ENCODE results near the gene NRSN2.
"Not testable (repeated sequence)": the region's sequence is repeated elsewhere in the genome, so short reads cannot be mapped to it uniquely, and the experiment has no call there.

The NRSN2 gene

GRCh38 chr20:373171-373890, 26.4 kb downstream of the NRSN2 start:
- DNase-seq (ENCODE audit: low read depth in 3 of 3): no peak

DNA sequence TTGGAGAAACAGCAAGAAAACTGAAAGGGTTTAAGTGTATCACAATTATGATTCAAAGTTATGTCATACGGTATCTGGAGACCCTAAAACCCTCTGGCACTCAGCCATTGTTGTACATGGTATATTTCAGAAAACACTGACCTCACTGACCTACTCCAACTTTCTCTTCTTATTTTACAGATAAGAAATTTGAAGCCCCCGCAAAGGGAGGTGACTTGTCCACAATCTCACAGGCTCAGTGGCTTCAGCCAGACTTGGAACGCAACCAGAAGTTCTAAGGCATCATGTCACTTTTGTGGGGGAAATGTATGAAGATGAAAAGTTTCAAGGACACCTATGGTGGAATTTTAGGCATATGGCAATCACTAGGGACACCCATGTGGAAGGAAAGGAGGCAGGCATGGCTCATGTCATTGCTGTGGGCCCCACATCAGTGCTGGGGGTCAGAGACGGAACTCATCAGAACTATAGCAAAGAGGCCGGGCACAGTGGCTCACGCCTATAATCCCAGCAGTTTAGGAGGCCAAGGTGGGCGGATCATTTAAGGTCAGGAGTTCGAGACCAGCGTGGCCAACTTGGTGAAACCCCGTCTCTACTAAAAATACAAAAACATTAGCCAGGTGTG, 28.5 kb downstream of the NRSN2 start:
- no peak for DNase-seq (ENCODE audit: low read depth in 3 of 3)

DNA sequence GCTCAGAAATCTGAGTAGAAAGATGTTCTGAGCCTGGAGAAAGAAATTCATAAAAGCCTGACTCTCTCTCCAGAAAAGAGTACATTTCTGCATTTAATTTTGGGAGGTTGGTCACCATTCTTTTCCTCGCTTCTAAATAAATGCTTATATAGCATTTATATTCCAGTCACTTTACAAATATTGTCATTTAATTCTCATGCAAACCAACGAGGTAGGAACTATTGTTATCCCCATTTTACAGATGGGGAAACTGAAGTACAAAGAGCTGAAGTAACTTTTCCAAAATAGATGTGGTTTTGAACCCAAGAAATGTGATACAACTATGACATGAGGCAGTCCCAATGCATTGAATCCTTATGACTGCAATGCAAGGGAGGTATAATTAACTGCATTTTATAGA, 29.2 kb downstream of the NRSN2 start:
- no peak for DNase-seq (ENCODE audit: low read depth in 3 of 3)

GRCh38 chr20:376750-377149, 29.8 kb downstream of the NRSN2 start:
- no peak for DNase-seq (ENCODE audit: low read depth in 3 of 3)

DNA sequence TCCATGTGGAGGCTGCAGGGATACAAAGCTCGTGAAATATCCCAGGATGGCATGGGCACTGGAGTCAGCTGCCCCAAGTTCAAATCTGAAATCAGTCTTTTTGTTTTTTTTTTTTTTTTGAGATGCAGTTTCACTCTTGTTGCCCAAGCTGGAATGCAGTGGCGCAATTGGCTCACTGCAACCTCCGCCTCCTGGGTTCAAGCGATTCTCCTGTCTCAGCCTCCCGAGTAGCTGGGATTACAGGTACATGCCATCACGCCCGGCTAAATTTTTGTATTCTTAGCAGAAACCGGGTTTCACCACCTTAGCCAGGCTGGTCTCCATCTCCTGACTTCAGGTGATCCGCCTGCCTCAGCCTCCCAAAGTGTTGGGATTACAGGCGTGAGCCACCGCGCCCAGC, 30.7 kb downstream of the NRSN2 start:
- DNase-seq (ENCODE audit: low read depth in 3 of 3): not testable (repeated sequence)

DNA sequence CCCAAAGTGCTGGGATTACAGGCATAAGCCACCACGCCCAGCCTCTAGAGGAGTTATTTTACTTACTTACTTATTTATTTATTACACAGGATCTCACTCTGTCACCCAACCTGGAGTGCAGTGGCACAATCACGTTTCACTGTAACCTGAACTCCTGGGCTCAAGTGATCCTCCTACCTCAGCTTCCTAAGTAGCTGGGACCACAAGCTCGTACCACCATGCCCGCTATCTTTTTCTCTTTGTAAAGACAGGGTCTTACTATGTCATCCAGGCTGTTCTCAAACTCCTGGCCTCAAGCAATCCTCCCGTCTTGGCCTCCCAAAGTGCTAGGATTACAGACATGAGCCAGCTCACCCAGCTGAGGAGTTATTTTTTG, 32.0 kb downstream of the NRSN2 start:
- DNase-seq (ENCODE audit: low read depth in 3 of 3): no peak

- peak; percentile 40 to 60 (median 57) for DNase-seq (ENCODE audit: low read depth in 3 of 3)
These were observed 34.1 kb downstream of the NRSN2 start for GRCh38 chr20:380763-381580.

DNA sequence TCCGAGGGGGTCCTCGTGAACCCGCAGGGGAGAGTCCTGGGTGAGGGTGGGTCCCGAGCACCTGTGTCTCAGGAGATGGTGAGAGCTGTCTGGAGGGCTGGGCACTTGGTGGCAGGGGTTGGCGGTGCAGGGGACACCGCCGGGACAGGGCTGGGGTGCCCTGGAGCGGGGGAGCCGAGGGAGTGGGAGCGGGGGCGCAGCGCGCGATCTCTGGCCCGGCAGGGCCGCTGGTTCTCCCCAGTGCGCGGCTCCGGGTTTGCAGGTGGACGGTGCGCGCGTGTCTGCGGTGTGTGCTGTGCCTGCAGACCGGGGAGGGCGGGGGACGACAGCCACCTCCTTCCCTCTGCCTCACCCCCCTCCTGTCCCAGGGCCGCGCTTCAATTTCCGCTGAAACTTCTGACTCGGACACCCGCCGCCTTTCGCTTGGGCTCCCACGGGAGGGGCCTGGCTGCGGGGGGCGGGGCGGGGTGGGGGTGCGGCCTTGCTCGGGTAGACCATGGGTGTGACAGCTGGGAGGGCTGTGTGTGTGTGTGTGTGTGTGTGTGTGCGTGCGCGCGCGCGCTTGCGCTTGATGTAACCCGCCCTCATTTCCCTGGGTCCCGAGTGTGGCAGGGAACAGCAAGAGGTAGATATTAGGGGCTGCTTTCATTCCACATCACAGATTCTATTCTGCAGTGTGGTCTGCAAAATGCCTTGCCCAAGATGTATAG, 34.8 kb downstream of the NRSN2 start:
- DNase-seq (ENCODE audit: low read depth in 3 of 3): peak; percentile 59 to 67 (median 66)

GRCh38 chr20:382291-383115, 35.6 kb downstream of the NRSN2 start:
- no peak for DNase-seq (ENCODE audit: low read depth in 3 of 3)

DNA sequence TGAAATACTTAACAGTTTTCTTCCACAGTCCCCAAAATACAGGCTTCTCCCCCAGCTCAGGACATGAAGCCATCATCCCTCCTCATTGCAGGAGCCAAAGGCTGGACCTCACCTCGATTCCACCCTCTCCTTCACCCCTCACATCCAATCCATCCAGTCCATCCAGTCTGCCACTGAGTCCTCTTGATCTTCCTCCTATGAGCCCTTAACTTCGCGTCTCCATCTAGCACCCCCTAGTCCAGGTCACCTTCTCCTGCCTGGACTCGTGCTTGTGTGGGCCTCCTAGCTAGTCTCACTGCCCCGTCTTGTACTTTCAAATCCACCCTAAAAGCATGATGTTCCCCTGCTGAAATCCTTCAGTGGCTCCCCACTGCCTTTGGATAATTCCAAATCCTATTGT, 37.0 kb downstream of the NRSN2 start:
- DNase-seq (ENCODE audit: low read depth in 3 of 3): no peak

DNA sequence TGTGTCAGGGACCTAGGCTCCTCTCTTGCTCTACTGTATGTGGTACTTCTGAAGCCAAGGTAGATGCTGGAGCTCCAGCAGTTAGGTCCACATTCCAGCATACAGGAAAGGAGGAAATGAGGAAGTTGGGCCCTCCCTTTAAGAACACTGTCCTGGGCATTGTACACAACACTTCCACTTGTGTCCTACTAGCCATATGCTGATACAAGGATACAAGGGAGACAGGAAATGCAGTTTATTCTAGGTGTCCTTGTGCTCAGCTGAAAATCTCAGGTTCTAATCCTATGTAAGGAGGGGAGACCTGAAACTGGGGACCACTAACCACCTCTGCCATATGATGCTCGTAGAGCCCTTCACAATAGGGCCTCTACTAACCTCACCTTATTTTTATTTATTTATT, 37.8 kb downstream of the NRSN2 start:
- DNase-seq (ENCODE audit: low read depth in 3 of 3): no peak

GRCh38 chr20:385448-385847, 38.5 kb downstream of the NRSN2 start:
- no peak for DNase-seq (ENCODE audit: low read depth in 3 of 3)

DNA sequence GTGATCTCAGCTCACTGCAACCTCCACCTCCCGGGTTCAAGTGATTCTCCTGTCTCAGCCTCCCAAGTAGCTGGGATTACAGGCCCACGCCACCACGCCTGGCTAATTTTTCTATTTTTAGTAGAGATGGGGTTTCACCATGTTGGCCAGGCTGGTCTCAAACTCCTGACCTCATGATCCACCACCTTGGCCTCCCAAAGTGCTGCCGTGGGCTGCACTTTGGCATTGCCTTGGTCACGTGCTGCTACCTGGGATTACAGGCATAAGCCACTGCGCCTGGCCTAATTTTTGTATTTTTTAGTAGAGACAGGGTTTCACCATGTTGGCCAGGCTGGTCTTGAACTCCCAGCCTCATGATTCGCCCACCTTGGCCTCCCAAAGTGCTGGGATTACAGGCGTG, 39.7 kb downstream of the NRSN2 start:
- not testable (repeated sequence) for DNase-seq (ENCODE audit: low read depth in 3 of 3)

DNA sequence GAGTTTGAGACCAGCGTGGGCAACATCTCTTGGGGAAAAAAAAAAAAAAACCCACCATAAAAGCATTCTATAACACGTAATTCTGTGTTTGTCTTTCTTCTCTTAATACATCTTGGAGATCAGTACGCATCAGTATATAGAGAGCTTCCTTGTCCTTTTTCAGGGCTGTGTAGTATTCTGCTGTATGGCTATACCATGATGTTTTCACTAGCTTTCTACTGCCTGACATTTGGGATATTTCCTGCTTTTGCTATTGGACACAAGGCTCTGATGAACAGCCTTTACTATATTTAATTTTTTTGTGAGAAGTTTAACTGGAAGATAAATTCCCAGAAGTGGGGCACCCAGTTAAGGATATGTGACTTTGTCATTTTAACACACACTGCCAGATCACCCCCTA, 40.6 kb downstream of the NRSN2 start:
- DNase-seq (ENCODE audit: low read depth in 3 of 3): no peak

DNA sequence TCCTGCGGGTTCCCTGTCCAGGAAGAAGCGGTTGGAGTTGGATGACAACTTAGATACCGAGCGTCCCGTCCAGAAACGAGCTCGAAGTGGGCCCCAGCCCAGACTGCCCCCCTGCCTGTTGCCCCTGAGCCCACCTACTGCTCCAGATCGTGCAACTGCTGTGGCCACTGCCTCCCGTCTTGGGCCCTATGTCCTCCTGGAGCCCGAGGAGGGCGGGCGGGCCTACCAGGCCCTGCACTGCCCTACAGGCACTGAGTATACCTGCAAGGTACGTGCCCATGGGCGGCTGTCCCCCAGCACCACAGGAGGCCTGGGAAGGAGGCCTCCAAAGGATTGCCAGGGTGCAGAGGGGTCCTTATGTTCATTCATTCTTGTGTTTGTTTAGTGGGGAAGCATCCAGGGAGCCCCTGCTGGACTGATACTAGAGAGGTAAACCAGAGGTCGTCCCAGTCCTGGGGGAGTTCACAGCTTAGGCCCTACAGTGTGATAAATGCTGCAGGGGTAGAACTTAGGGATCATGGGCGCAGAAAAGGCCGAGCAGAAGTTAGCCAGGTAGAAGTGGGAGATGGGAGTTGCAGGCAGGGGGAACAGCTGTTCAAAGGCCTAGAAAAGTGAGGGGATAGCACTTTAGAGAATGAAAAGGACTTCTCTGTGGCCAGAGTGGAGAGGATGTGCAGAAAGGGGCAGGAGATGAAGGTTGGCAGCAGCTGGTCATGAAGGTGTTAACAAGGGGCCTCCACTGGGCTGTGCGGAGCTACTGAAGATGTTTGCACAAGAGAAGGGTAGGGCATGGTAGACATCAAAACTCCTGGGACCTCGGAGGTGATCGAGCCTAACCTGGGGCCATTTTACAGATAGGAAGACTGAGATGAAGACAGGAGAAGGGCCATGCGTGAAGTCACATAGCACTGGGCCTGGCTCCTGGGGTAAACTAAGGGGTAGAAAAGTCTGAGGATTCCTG, 41.4 kb downstream of the NRSN2 start:
- no peak for DNase-seq (ENCODE audit: low read depth in 3 of 3)

GRCh38 chr20:389220-389619, 42.3 kb downstream of the NRSN2 start:
- no peak for DNase-seq (ENCODE audit: low read depth in 3 of 3)

DNA sequence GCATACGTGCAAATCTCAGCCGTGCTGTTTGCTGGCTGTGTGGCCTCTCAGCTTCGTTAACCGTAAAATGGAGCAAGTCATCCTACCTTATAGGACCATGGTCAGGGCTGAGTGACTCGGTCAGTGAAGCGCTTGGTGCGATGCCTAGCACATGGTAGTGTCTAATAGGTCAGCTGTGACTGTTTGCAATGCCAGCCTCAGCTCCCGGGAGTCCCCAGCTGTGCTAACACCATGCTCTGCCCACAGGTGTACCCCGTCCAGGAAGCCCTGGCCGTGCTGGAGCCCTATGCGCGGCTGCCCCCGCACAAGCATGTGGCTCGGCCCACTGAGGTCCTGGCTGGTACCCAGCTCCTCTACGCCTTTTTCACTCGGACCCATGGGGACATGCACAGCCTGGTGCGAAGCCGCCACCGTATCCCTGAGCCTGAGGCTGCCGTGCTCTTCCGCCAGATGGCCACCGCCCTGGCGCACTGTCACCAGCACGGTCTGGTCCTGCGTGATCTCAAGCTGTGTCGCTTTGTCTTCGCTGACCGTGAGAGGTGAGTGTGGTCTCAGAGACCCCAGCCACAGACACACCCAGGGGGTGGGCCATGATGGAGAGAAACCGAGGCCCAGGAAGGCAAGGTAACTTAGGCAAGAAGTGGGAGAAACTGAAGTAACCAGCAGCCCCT, 44.3 kb downstream of the NRSN2 start:
- no peak for DNase-seq (ENCODE audit: low read depth in 3 of 3)

- DNase-seq (ENCODE audit: low read depth in 3 of 3): not testable (repeated sequence)
These were observed 46.4 kb downstream of the NRSN2 start for GRCh38 chr20:393296-393695.

GRCh38 chr20:396252-396618, 49.3 kb downstream of the NRSN2 start:
- DNase-seq (ENCODE audit: low read depth in 3 of 3): no peak
